Measurements from ENCODE around the gene EPB41. TPM values are rescaled to one million over a fixed set of nuclear protein-coding genes. Genes with fewer than 3 reads are reported as not detected.
"Not testable (repeated sequence)": the region's sequence is repeated elsewhere in the genome, so short reads cannot be mapped to it uniquely, and the experiment has no call there.

The EPB41 gene
- total and polyA plus RNA-seq, 2 of the 4 experiments (the other 2 are of a cell fraction): 4.6 to 10.0 TPM

- H2BK120ac ChIP-seq (ENCODE audit: low read depth, low read length); H3K9me1 ChIP-seq (ENCODE audit: insufficient read depth, low read length); H2AK5ac ChIP-seq (ENCODE audit: low read depth, low read length); H3K36me3 ChIP-seq (ENCODE audit: control insufficient read depth, insufficient read depth, low read length); POLR2A ChIA-PET (ENCODE audit: unreplicated experiment); H3K79me1 ChIP-seq (ENCODE audit: low read depth in 1 of 2, low read length in 2 of 2); H3K9me3 ChIP-seq (ENCODE audit: control insufficient read depth, insufficient read depth, low read length); H3K23ac ChIP-seq (ENCODE audit: low read depth, low read length); H3K27ac ChIP-seq (ENCODE audit: insufficient read depth, low read length); H2BK15ac ChIP-seq (ENCODE audit: low read depth, low read length); H3K4ac ChIP-seq (ENCODE audit: low read depth, low read length); H2AK9ac ChIP-seq (replicated peaks; ENCODE audit: low read depth, low read length, poor library complexity); DNase-seq; in situ Hi-C loops (cut with MboI; ENCODE audit: low sequenced_read_pairs); H4K91ac ChIP-seq (ENCODE audit: insufficient read depth, low read depth, low read length); H4K20me1 ChIP-seq (ENCODE audit: insufficient read depth, low read length); H2BK20ac ChIP-seq (ENCODE audit: low read depth, low read length); H4K8ac ChIP-seq (ENCODE audit: low read depth in 2 of 2, low read length in 2 of 2); H3K56ac ChIP-seq (ENCODE audit: extremely low read depth, insufficient read depth, low read length); H3K4me3 ChIP-seq (ENCODE audit: insufficient read depth, low read depth, low read length); intact Hi-C loops (cut with micrococcal nuclease); H4K5ac ChIP-seq (ENCODE audit: low read depth, low read length); H3K9ac ChIP-seq (ENCODE audit: low read depth, low read length); H3K4me1 ChIP-seq (ENCODE audit: control insufficient read depth, insufficient read depth, low read length); dilution Hi-C loops (cut with HindIII; ENCODE audit: low sequenced_read_pairs, unreplicated experiment); H3K18ac ChIP-seq (ENCODE audit: low read depth, low read length); H2BK5ac ChIP-seq (ENCODE audit: low read depth, low read length, poor library complexity, severe bottlenecking); H3K14ac ChIP-seq (replicated peaks; ENCODE audit: low read depth, low read length); H3K4me2 ChIP-seq (ENCODE audit: low read depth, low read length); H3K27me3 ChIP-seq (ENCODE audit: control insufficient read depth, insufficient read depth, low read length); BruUV-seq (replicated peaks); H2AFZ ChIP-seq (replicated peaks; ENCODE audit: low read length, poor library complexity); ATAC-seq (ENCODE audit: low read depth): not testable (repeated sequence)
- CTCF ChIA-PET: interaction anchor here (1.0 kb wide), 1 partner anchor 15 kb away, joined by 4 read pairs; no protein-coding TSS in a partner anchor
- WGBS, 2 experiments (ENCODE audit: extremely low coverage in 2 of 2, insufficient read length in 1 of 2): 100% methylated on average over 1 of the region's 16 CpGs; no CpG with 5 or more reads in 1 of the 2 experiments
Measured at GRCh38 chr1:29079916-29080629, 165.7 kb downstream of the EPB41 start.

Data from IMR-90 (cell line).